Testis (tissue), 3 donors: ENCODE data around the gene GCNT4. TPM values are rescaled to one million over a fixed set of nuclear protein-coding genes. Genes with fewer than 3 reads are reported as not detected.

Experiments used
- DNase-seq: peaks from one replicate; pipeline ENCODE4 v3.0.0-alpha.2; 2019
- H3K27ac ChIP-seq, 2 donors: fragments of 200-600 bp; sonication (generic); one replicate each; pipeline ENCODE4 v1.5.1; 2019
- H3K27me3 ChIP-seq: fragments of 200-600 bp; sonication (generic); one replicate; pipeline ENCODE4 v1.5.1; 2019
- H3K36me3 ChIP-seq: fragments of 200-600 bp; sonication (generic); one replicate; pipeline ENCODE4 v1.5.1; 2017; ENCODE audit warnings: low read depth; ENCODE audit errors: missing control alignments
- H3K4me1 ChIP-seq: fragments of 200-600 bp; sonication (generic); one replicate; pipeline ENCODE4 v1.5.1; 2019
- H3K4me3 ChIP-seq, 2 donors: fragments of 200-600 bp; sonication (generic); one replicate each; pipeline ENCODE4 v1.5.1; 2017 to 2019
- H3K9me3 ChIP-seq: fragments of 200-600 bp; sonication (generic); one replicate; pipeline ENCODE4 v1.5.1; 2017
- POLR2A ChIP-seq: fragments of 450-650 bp; IDR thresholded peaks from one replicate; pipeline ENCODE4 v1.6.1; 2017; ENCODE audit warnings: antibody characterized with exemption, mild to moderate bottlenecking, moderate library complexity
- WGBS, 2 donors: methylation state at CpG; one replicate each; pipeline ENCODE4 v1.1.5; 2018; 5-methylcytosine and 5-hydroxymethylcytosine counted together
- intact Hi-C: fragments of 100-400 bp; cut with DNase I; formaldehyde crosslinking; loops from one replicate; pipeline ENCODE4 v1.15.1; 2023; ENCODE audit warnings: low total_unique reads
- polyA plus RNA-seq: library from polyadenylated mRNA; stranded (reverse); fragments of 350-450 nt; fragmentation: Illumina TruSeq; extraction: RNeasy Lipid Tissue Mini Kit (QIAGEN cat#74804); gene quantifications from one replicate; pipeline ENCODE4 v1.2.3, GENCODE V29; 2014; ENCODE audit warnings: low read depth, low replicate concordance; ENCODE audit not compliant: insufficient read depth
- total RNA-seq, 2 donors: library from RNA; depleted of rRNA; stranded (reverse); fragments of >200 nt; gene quantifications; one replicate each; pipeline ENCODE4 v1.2.3, GENCODE V29; 2016
- TF ChIP-seq, protein P1 (sequence below), 3 experiments: fragments of 450-650 bp in 2 of 3; fragments of 200-600 bp in 1 of 3; sonication (generic) in 1 of 3; IDR thresholded peaks; one replicate each; pipeline ENCODE4 v1.5.1; 2016 to 2019; ENCODE audit warnings: antibody characterized with exemption in 3 of 3, mild to moderate bottlenecking in 2 of 3, moderate library complexity in 1 of 3

Gene GCNT4
- total and polyA plus RNA-seq, 3 donors from 2014 or later: 1.8 to 2.8 (median 2.7) TPM

DNA sequence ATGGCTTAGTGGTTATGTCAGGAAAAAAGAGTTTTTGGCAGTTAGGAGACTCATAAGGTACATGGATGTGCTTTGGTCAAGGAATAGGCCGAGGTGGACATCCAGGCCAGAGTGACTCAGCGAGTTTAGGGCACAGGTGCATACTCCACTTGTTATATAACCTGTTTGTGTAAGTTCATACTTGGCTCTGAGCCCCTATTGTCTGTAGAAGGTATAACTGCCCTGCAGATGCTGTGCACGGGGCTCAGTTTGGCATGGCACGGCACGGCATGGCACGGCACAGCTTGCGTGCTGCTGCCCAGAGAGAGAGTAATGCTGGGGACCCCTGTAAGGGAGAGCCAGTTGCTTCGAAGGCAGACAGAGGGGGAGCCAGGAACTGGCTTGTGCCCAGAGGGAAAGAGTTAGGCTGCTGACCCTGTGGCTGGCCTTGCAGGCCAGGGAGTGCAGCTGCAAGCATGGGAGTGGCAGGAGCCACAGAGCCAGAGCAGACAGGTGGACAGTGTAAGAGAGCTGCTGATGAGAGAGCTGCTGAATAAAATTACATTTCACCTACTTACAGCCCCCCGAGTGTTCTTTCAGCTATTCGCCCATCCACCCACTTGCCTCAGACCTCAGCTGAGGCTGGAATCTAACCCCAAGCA, 32.2 kb downstream of the GCNT4 start:
- Histone ChIP-seq H3K36me3 (no peaks in the 10 kb centered on the region), H3K27me3 (no peaks in the 10 kb centered on the region), H3K9me3 (no peaks in the 10 kb centered on the region), H3K4me3 (no peak overlapping the region), H3K4me1 (peaks cover 6% of the 10 kb centered on the region), H3K27ac (no peak overlapping the region)
- TF ChIP-seq, protein P1, sequence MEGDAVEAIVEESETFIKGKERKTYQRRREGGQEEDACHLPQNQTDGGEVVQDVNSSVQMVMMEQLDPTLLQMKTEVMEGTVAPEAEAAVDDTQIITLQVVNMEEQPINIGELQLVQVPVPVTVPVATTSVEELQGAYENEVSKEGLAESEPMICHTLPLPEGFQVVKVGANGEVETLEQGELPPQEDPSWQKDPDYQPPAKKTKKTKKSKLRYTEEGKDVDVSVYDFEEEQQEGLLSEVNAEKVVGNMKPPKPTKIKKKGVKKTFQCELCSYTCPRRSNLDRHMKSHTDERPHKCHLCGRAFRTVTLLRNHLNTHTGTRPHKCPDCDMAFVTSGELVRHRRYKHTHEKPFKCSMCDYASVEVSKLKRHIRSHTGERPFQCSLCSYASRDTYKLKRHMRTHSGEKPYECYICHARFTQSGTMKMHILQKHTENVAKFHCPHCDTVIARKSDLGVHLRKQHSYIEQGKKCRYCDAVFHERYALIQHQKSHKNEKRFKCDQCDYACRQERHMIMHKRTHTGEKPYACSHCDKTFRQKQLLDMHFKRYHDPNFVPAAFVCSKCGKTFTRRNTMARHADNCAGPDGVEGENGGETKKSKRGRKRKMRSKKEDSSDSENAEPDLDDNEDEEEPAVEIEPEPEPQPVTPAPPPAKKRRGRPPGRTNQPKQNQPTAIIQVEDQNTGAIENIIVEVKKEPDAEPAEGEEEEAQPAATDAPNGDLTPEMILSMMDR (IDR thresholded peaks at IDR 0.05): no peak
- TF ChIP-seq POLR2A: no peak
- 82% methylated on average over 10 of the region's 10 CpGs for WGBS, 2 donors
- no peak for DNase-seq
- intact Hi-C loops: no loop called here

DNA sequence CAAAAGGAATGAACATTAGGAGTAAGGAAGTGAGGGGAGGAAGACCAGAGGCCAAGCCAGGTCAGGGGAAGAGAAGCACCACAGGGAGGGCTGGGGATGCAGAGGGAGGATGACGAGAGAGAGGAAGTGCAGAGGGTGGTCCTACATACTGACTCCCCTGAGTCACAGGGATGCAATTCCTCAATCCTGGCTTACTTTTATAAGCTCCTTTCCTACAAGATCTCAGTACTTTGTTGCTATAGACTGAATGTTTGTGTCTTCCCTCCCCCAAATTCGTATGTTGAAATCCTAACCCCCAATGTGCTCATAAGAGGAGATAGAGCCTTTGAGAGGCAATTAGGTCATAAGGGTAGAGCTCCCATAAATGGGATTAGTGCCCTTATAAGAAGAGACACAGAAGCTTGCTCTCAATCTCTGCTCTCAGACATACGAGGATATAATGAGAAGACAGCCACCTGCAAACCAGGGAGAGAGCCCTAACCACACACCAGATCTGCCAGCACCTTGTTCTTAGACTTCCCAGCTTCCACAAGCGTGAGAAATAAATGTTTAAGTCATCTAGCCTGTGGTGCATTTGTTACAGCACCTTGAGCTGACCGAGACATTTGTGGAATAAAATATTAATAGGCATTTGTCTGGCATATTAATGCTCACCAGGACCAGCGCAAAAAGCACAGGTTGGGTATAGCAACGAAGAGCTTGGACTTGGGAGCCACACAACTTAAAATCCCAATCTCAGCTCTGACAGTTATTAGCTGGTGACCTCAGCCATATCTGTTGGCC, 33.4 kb downstream of the GCNT4 start:
- DNase-seq: no peak
- Histone ChIP-seq H3K4me3 (no peak overlapping the region), H3K27me3 (no peaks in the 10 kb centered on the region), H3K9me3 (no peaks in the 10 kb centered on the region), H3K27ac (no peak overlapping the region), H3K4me1 (peaks cover 6% of the 10 kb centered on the region), H3K36me3 (no peaks in the 10 kb centered on the region)
- intact Hi-C loops: no loop called here
- WGBS, 2 donors: 87 to 89% methylated on average over 7 of the region's 7 CpGs
- TF ChIP-seq, protein P1 (IDR thresholded peaks at IDR 0.05): no peak
- no peak for TF ChIP-seq POLR2A

DNA sequence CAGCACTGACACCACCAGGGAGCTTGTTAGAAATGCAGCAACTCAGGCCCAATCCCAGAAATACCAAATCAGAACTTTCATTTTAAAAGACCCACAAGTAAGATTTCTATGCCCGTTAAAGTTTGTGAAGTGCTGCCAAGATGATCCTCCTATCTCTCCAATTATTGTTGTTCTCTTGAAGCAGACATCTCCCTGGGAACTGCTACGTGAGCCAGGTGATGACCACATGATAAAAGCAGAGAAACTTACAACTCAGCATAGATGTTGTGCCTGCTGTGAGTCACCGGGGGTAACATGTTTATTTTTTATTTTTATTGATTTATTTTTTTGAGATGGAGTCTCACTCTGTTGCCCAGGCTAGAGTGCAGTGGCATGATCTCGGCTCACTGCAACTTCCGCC, 34.4 kb downstream of the GCNT4 start:
- Histone ChIP-seq H3K4me1 (peaks cover 6% of the 10 kb centered on the region), H3K36me3 (no peaks in the 10 kb centered on the region), H3K9me3 (no peaks in the 10 kb centered on the region), H3K4me3 (no peak overlapping the region), H3K27ac (no peak overlapping the region), H3K27me3 (no peaks in the 10 kb centered on the region)
- TF ChIP-seq, protein P1 (IDR thresholded peaks at IDR 0.05): no peak
- no peak for TF ChIP-seq POLR2A
- intact Hi-C loops: no loop called here
- 68 to 74% methylated on average over 5 of the region's 5 CpGs for WGBS, 2 donors
- DNase-seq: no peak

DNA sequence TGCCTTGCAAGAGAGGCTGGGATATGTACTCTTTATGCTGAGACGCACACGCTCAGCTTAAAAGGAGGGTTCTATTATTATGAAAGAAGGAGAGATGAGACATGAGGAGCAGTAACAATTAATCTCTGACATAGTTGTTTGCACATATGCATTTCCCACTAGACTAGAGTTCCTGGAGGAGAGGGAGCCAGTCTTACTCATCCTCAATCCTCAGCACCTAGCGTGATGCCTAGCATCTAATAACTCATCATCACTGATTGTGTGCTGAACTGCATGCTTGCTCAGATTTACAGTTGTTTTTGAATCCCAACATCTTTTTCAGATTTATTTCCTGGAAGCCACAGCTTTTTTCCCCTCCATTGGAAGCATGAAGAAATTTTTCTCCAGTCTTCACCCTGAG, 35.5 kb downstream of the GCNT4 start:
- DNase-seq: no peak
- Histone ChIP-seq H3K4me1 (peaks cover 6% of the 10 kb centered on the region), H3K27ac (no peak overlapping the region), H3K27me3 (no peaks in the 10 kb centered on the region), H3K4me3 (no peak overlapping the region), H3K36me3 (no peaks in the 10 kb centered on the region), H3K9me3 (no peaks in the 10 kb centered on the region)
- WGBS, 2 donors: 95 to 96% methylated on average over 3 of the region's 3 CpGs
- no peak for TF ChIP-seq POLR2A
- TF ChIP-seq, protein P1 (IDR thresholded peaks at IDR 0.05): no peak
- intact Hi-C loops: no loop called here
